ENCODE results near the gene SBK3. TPM values are rescaled to one million over a fixed set of nuclear protein-coding genes. Genes with fewer than 3 reads are reported as not detected.

Gene SBK3
- total and polyA plus RNA-seq, 2 of the 8 experiments (the other 6 are each of a cell fraction or from before 2014, with no cell fraction given): 0.76 to 1.5 TPM

GRCh38 chr19:55544014-55544413 lies 1.3 kb downstream of the SBK3 start (continued):
- TF ChIP-seq MAFK (IDR thresholded peaks at IDR 0.05; ENCODE audit: low read depth, low read length): no peak
- TF ChIP-seq BCL11A (IDR thresholded peaks at IDR 0.05; ENCODE audit: low read depth in 2 of 2, low read length in 2 of 2): no peak
